Ovary (tissue), 9 donors: Measurements from ENCODE around the gene EEF2. TPM values are rescaled to one million over a fixed set of nuclear protein-coding genes. Genes with fewer than 3 reads are reported as not detected.
"Not testable (repeated sequence)": the region's sequence is repeated elsewhere in the genome, so short reads cannot be mapped to it uniquely, and the experiment has no call there.

ENCODE experiments used
- DNase-seq, 5 donors: peaks; one replicate each; pipeline ENCODE4 v3.0.0-alpha.2; 2019 to 2020
- H3K27ac ChIP-seq, 2 donors: fragments of 200-600 bp; one replicate each; pipeline versions ENCODE4 v1.5.1 to v1.8.0; 2019 to 2022
- H3K27me3 ChIP-seq: fragments of 200-600 bp; one replicate; pipeline ENCODE4 v1.8.0; 2022
- H3K36me3 ChIP-seq: fragments of 200-600 bp; sonication (generic); one replicate; pipeline ENCODE4 v1.5.1; 2019
- H3K4me1 ChIP-seq: one replicate; pipeline ENCODE4 v1.8.1; 2013; ENCODE audit warnings: mild to moderate bottlenecking, moderate library complexity; ENCODE audit not compliant: insufficient read depth
- H3K4me3 ChIP-seq: fragments of 200-600 bp; sonication (generic); one replicate; pipeline ENCODE4 v1.5.1; 2017
- H3K9me3 ChIP-seq, 2 donors: fragments of 200-600 bp in 1 of 2; sonication (generic) in 1 of 2; one replicate each; pipeline versions ENCODE4 v1.5.1 to v1.8.1; 2013 to 2019; ENCODE audit warnings: mild to moderate bottlenecking in 1 of 2, moderate library complexity in 1 of 2
- CTCF ChIP-seq, 3 donors: fragments of 450-650 bp in 2 of 3; fragments of 200-600 bp in 1 of 3; IDR thresholded peaks; one replicate each; pipeline versions ENCODE4 v1.5.1 to v1.8.0; 2016 to 2022; ENCODE audit warnings: antibody characterized with exemption in 3 of 3, mild to moderate bottlenecking in 1 of 3
- EP300 ChIP-seq: sonication (generic); formaldehyde crosslinking; IDR thresholded peaks from one replicate; pipeline ENCODE4 v1.6.1; 2017; ENCODE audit warnings: antibody characterized with exemption
- POLR2A ChIP-seq: fragments of 450-650 bp; IDR thresholded peaks from one replicate; pipeline ENCODE4 v1.6.1; 2017; ENCODE audit warnings: antibody characterized with exemption, mild to moderate bottlenecking, moderate library complexity
- WGBS, 3 donors: extraction: QIAGEN DNeasy Blood & Tissue Kit in 1 of 3; methylation state at CpG; one replicate each; pipeline versions ENCODE4 v1.1.5 to v1.1.7; 2013 to 2017; 5-methylcytosine and 5-hydroxymethylcytosine counted together
- intact Hi-C, 4 donors: fragments of 100-400 bp; cut with DNase I; formaldehyde crosslinking; loops; one replicate each; pipeline versions ENCODE4 v1.11.0 to v1.15.1; 2022 to 2023
- polyA plus RNA-seq, 2 donors: library from polyadenylated mRNA; stranded (reverse); fragments of 200-250 nt in 1 of 2; fragments of 350-450 nt in 1 of 2; fragmentation: Illumina TruSeq in 1 of 2; extraction: RNeasy Lipid Tissue Mini Kit (QIAGEN cat#74804) in 1 of 2; gene quantifications; one replicate each; pipeline ENCODE4 v1.2.3, GENCODE V29; 2013 to 2014
- total RNA-seq, 7 donors: library from RNA; depleted of rRNA in 2 of 7; stranded (reverse); fragments of >200 nt in 2 of 7; fragmentation: NEBNext Ultra II Directional in 3 of 7; extraction: Animal tissue kit (Norgen Biotek cat#: 25700) in 3 of 7; gene quantifications; one replicate each; pipeline versions ENCODE4 v1.1.0 to v1.2.4, GENCODE V29; 2016 to 2023
- donor health status: DM: no; HTN: no; CAD: no; lungs with moderate emphysema.
- donor health status: DM: no; HTN: no; CAD: no.
- donor health status: Bipolar disorder and iron deficiency.
- donor health status: DM: yes; HTN: yes; CAD: no.
- donor health status: DM: no; HTN: no; CAD: no.
- donor health status: DM: yes; HTN: yes; CAD: no.

EEF2 gene
- total and polyA plus RNA-seq, 9 donors: 1,491 to 4,634 (median 3,960) TPM

GRCh38 chr19:3955688-3956087, 29.6 kb downstream of the EEF2 start:
- H3K27me3 ChIP-seq: no peaks in the 10 kb centered on the region
- peaks cover 10% of the 10 kb centered on the region for H3K4me1 ChIP-seq
- 78 to 85% (median 85%) methylated on average over 7 to 10 of the region's 10 CpGs for WGBS, 3 donors
- intact Hi-C loops: no loop called here
- no peaks in the 10 kb centered on the region for H3K9me3 ChIP-seq
- H3K4me3 ChIP-seq: no peak overlapping the region
- no peak overlapping the region for H3K27ac ChIP-seq
- DNase-seq: no peak
- H3K36me3 ChIP-seq: no peaks in the 10 kb centered on the region
- TF ChIP-seq POLR2A (no peak), EP300 (no peak), CTCF (IDR thresholded peaks at IDR 0.05) (no peak)

GRCh38 chr19:3955276-3955675, 30.0 kb downstream of the EEF2 start:
- H3K27me3 ChIP-seq, H3K27ac ChIP-seq, H3K9me3 ChIP-seq, DNase-seq, intact Hi-C loops, H3K36me3 ChIP-seq, H3K4me3 ChIP-seq, H3K4me1 ChIP-seq: not testable (repeated sequence)
- WGBS, 3 donors: 82 to 88% (median 83%) methylated on average over 13 of the region's 13 CpGs

- 68 to 80% (median 69%) methylated on average over 12 of the region's 12 CpGs for WGBS, 3 donors
- no peak for TF ChIP-seq CTCF (IDR thresholded peaks at IDR 0.05)
- TF ChIP-seq POLR2A: no peak
- TF ChIP-seq EP300: no peak
- intact Hi-C loops: no loop called here
- DNase-seq: no peak
- Histone ChIP-seq H3K27me3 (no peaks in the 10 kb centered on the region), H3K9me3 (no peaks in the 10 kb centered on the region), H3K27ac (no peak overlapping the region), H3K36me3 (no peaks in the 10 kb centered on the region), H3K4me3 (no peak overlapping the region), H3K4me1 (peaks cover 10% of the 10 kb centered on the region)
Measured at GRCh38 chr19:3954107-3954506, 31.2 kb downstream of the EEF2 start.

- DNase-seq, H3K4me3 ChIP-seq, H3K27ac ChIP-seq, intact Hi-C loops, H3K27me3 ChIP-seq, H3K9me3 ChIP-seq, H3K36me3 ChIP-seq, H3K4me1 ChIP-seq: not testable (repeated sequence)
- WGBS, 3 donors: 80 to 86% (median 85%) methylated on average over 9 of the region's 9 CpGs
Measured at GRCh38 chr19:3952755-3953276, 32.4 kb downstream of the EEF2 start.

GRCh38 chr19:3950871-3951861, 34.1 kb downstream of the EEF2 start:
- Histone ChIP-seq H3K27me3 (no peaks in the 10 kb centered on the region), H3K27ac (peak overlapping the region in 1 of 2 donors; percentile 15), H3K9me3 (no peaks in the 10 kb centered on the region), H3K4me3 (no peak overlapping the region), H3K4me1 (peaks cover 10% of the 10 kb centered on the region), H3K36me3 (no peaks in the 10 kb centered on the region)
- peak in 2 of 5 donors; percentile 36 to 57 for DNase-seq
- intact Hi-C loops: no loop called here
- WGBS, 3 donors: 14 to 17% (median 17%) methylated on average over 41 of the region's 41 CpGs
- TF ChIP-seq POLR2A (no peak), CTCF (IDR thresholded peaks at IDR 0.05) (no peak), EP300 (no peak)
